Neural cell (in vitro differentiated cells): ENCODE data around the gene KMT2E. TPM values are rescaled to one million over a fixed set of nuclear protein-coding genes. Genes with fewer than 3 reads are reported as not detected.

ENCODE experiments used
- H2AFZ ChIP-seq: fragments of 200-600, 300-800 bp; sonication (generic), shearing (Covaris generic); 2 replicates; pipeline ENCODE4 v1.6.0; 2014; ENCODE audit warnings: low read depth, mild to moderate bottlenecking, antibody characterized with exemption, low read length, moderate library complexity
- H3F3A ChIP-seq: fragments of 200-600 bp; shearing (Covaris generic); 2 replicates; pipeline ENCODE4 v1.6.1; 2016; ENCODE audit warnings: mild to moderate bottlenecking, moderate library complexity, mixed read lengths, antibody characterized with exemption, low read length; ENCODE audit not compliant: insufficient read depth, poor library complexity, severe bottlenecking
- H3K27ac ChIP-seq: fragments of 200-600, 300-800 bp; sonication (generic), shearing (Covaris generic); 2 replicates; pipeline ENCODE4 v1.5.1; 2014; ENCODE audit warnings: mild to moderate bottlenecking, low read length, moderate library complexity
- H3K27me3 ChIP-seq: fragments of 300-800, 200-600 bp; sonication (generic), shearing (Covaris generic); 2 replicates; pipeline ENCODE4 v1.6.0; 2014; ENCODE audit warnings: mild to moderate bottlenecking, low read depth, low read length, moderate library complexity; ENCODE audit not compliant: insufficient read depth
- H3K36me3 ChIP-seq: fragments of 300-800, 200-600 bp; sonication (generic), shearing (Covaris generic); 2 replicates; pipeline ENCODE4 v1.5.1; 2014; ENCODE audit warnings: mild to moderate bottlenecking, antibody characterized with exemption, low read length, moderate library complexity; ENCODE audit not compliant: insufficient read depth
- H3K4me2 ChIP-seq: fragments of 300-800, 200-600 bp; sonication (generic), shearing (Covaris generic); 2 replicates; pipeline ENCODE4 v1.6.0; 2014; ENCODE audit warnings: mild to moderate bottlenecking, low read length
- H3K4me3 ChIP-seq: fragments of 300-800, 200-600 bp; sonication (generic), shearing (Covaris generic); 2 replicates; pipeline ENCODE4 v1.5.1; 2014; ENCODE audit warnings: mild to moderate bottlenecking, low read length, moderate library complexity
- H3K79me2 ChIP-seq: fragments of 200-600 bp; shearing (Covaris generic); replicated peaks from 2 replicates; pipeline ENCODE4 v1.6.0; 2014; ENCODE audit warnings: mild to moderate bottlenecking, low read length, moderate library complexity; ENCODE audit not compliant: insufficient read depth
- H3K9ac ChIP-seq: fragments of 300-800, 200-600 bp; sonication (generic), shearing (Covaris generic); 2 replicates; pipeline ENCODE4 v1.6.1; 2016; ENCODE audit warnings: mild to moderate bottlenecking, low read length, mixed read lengths
- H3K9me2 ChIP-seq: fragments of 200-600 bp; shearing (Covaris generic); 2 replicates; pipeline ENCODE4 v1.6.1; 2016; ENCODE audit warnings: mild to moderate bottlenecking, low read length, mixed read lengths; ENCODE audit not compliant: insufficient read depth
- H3K9me3 ChIP-seq: fragments of 200-600, 300-800 bp; sonication (generic), shearing (Covaris generic); 2 replicates; pipeline ENCODE4 v1.6.1; 2016; ENCODE audit warnings: mild to moderate bottlenecking, mixed run types, low read length, moderate library complexity, mixed read lengths
- H4K20me1 ChIP-seq: fragments of 200-600 bp; shearing (Covaris generic); 2 replicates; pipeline ENCODE4 v1.6.1; 2016; ENCODE audit warnings: mild to moderate bottlenecking, mixed run types; ENCODE audit not compliant: insufficient read depth
- EP300 ChIP-seq: fragments of 450-650 bp; conservative IDR thresholded peaks from 2 replicates; pipeline ENCODE4 v1.6.1; 2014; ENCODE audit warnings: antibody characterized with exemption, mild to moderate bottlenecking, moderate library complexity; ENCODE audit not compliant: poor library complexity, severe bottlenecking
- EZH2 ChIP-seq: fragments of 200-600, 300-800 bp; shearing (Covaris generic), sonication (generic); IDR thresholded peaks from 2 replicates; pipeline ENCODE4 v1.6.1; 2014; ENCODE audit warnings: antibody characterized with exemption, low read length, borderline replicate concordance, mild to moderate bottlenecking; ENCODE audit not compliant: insufficient read depth, poor library complexity, severe bottlenecking
- MXI1 ChIP-seq: fragments of 450-650 bp; conservative IDR thresholded peaks from 2 replicates; pipeline ENCODE4 v1.6.1; 2014; ENCODE audit warnings: antibody characterized with exemption, mild to moderate bottlenecking; ENCODE audit not compliant: poor library complexity, severe bottlenecking
- TAF1 ChIP-seq: IDR thresholded peaks from 2 replicates; pipeline ENCODE4 v1.6.1; 2012; ENCODE audit warnings: low read depth
- polyA plus RNA-seq: library from polyadenylated mRNA; depleted of rRNA; stranded (reverse); fragments of >200 nt; gene quantifications from 2 replicates; pipeline ENCODE4 v1.2.3, GENCODE V29; 2014
- TF ChIP-seq, protein P1 (sequence below): IDR thresholded peaks from 2 replicates; pipeline ENCODE4 v1.6.1; 2012; ENCODE audit warnings: borderline replicate concordance
- TF ChIP-seq, protein P2 (sequence below): fragments of 450-650 bp; IDR thresholded peaks from 2 replicates; pipeline ENCODE4 v1.5.1; 2014; ENCODE audit warnings: antibody characterized with exemption, mild to moderate bottlenecking, moderate library complexity; ENCODE audit not compliant: poor library complexity, severe bottlenecking

Gene KMT2E
- polyA plus RNA-seq, 1 donor from 2014 or later: 78.4 TPM

GRCh38 chr7:105017657-105018365 lies 3.8 kb downstream of the KMT2E start:
- Histone ChIP-seq H3K9ac (peak overlapping the region; percentile 100), H3K36me3 (no peaks in the 10 kb centered on the region), H3K9me2 (no peaks in the 10 kb centered on the region), H3K27ac (peak overlapping the region; percentile 100), H3K9me3 (no peaks in the 10 kb centered on the region), H3K4me2 (peak overlapping the region; percentile 83), H3K79me2 (peaks cover 87% of the 10 kb centered on the region), H3K4me3 (peak overlapping the region; percentile 86), H2AFZ (no peak overlapping the region), H3F3A (no peaks in the 10 kb centered on the region), H4K20me1 (peaks cover 44% of the 10 kb centered on the region), H3K27me3 (no peaks in the 10 kb centered on the region)
- TF ChIP-seq, protein P1, sequence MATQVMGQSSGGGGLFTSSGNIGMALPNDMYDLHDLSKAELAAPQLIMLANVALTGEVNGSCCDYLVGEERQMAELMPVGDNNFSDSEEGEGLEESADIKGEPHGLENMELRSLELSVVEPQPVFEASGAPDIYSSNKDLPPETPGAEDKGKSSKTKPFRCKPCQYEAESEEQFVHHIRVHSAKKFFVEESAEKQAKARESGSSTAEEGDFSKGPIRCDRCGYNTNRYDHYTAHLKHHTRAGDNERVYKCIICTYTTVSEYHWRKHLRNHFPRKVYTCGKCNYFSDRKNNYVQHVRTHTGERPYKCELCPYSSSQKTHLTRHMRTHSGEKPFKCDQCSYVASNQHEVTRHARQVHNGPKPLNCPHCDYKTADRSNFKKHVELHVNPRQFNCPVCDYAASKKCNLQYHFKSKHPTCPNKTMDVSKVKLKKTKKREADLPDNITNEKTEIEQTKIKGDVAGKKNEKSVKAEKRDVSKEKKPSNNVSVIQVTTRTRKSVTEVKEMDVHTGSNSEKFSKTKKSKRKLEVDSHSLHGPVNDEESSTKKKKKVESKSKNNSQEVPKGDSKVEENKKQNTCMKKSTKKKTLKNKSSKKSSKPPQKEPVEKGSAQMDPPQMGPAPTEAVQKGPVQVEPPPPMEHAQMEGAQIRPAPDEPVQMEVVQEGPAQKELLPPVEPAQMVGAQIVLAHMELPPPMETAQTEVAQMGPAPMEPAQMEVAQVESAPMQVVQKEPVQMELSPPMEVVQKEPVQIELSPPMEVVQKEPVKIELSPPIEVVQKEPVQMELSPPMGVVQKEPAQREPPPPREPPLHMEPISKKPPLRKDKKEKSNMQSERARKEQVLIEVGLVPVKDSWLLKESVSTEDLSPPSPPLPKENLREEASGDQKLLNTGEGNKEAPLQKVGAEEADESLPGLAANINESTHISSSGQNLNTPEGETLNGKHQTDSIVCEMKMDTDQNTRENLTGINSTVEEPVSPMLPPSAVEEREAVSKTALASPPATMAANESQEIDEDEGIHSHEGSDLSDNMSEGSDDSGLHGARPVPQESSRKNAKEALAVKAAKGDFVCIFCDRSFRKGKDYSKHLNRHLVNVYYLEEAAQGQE: peak; percentile 16
- no peak for TF ChIP-seq TAF1

GRCh38 chr7:105019269-105019668 lies 5.3 kb downstream of the KMT2E start:
- H4K20me1 ChIP-seq: peaks cover 54% of the 10 kb centered on the region
- H3K9me3 ChIP-seq: no peaks in the 10 kb centered on the region
- peak overlapping the region; percentile 86 for H3K4me3 ChIP-seq
- H2AFZ ChIP-seq: no peak overlapping the region
- no peak overlapping the region for H3K27ac ChIP-seq
- H3K9ac ChIP-seq: no peak overlapping the region
- no peaks in the 10 kb centered on the region for H3K36me3 ChIP-seq
- H3K9me2 ChIP-seq: no peaks in the 10 kb centered on the region
- no peaks in the 10 kb centered on the region for H3F3A ChIP-seq
- peak overlapping the region; percentile 83 for H3K4me2 ChIP-seq
- peaks cover 100% of the 10 kb centered on the region for H3K79me2 ChIP-seq
- no peaks in the 10 kb centered on the region for H3K27me3 ChIP-seq
- no peak for TF ChIP-seq MXI1
- no peak for TF ChIP-seq EP300
- no peak for TF ChIP-seq EZH2
- TF ChIP-seq, protein P2, sequence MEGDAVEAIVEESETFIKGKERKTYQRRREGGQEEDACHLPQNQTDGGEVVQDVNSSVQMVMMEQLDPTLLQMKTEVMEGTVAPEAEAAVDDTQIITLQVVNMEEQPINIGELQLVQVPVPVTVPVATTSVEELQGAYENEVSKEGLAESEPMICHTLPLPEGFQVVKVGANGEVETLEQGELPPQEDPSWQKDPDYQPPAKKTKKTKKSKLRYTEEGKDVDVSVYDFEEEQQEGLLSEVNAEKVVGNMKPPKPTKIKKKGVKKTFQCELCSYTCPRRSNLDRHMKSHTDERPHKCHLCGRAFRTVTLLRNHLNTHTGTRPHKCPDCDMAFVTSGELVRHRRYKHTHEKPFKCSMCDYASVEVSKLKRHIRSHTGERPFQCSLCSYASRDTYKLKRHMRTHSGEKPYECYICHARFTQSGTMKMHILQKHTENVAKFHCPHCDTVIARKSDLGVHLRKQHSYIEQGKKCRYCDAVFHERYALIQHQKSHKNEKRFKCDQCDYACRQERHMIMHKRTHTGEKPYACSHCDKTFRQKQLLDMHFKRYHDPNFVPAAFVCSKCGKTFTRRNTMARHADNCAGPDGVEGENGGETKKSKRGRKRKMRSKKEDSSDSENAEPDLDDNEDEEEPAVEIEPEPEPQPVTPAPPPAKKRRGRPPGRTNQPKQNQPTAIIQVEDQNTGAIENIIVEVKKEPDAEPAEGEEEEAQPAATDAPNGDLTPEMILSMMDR: no peak

GRCh38 chr7:105020926-105021325 lies 6.9 kb downstream of the KMT2E start:
- no peaks in the 10 kb centered on the region for H3K36me3 ChIP-seq
- H3K27me3 ChIP-seq: no peaks in the 10 kb centered on the region
- H3K9ac ChIP-seq: no peak overlapping the region
- peaks cover 100% of the 10 kb centered on the region for H3K79me2 ChIP-seq
- no peaks in the 10 kb centered on the region for H3K9me2 ChIP-seq
- no peak overlapping the region for H3K4me2 ChIP-seq
- TF ChIP-seq, protein P1: no peak
- no peak overlapping the region for H3K27ac ChIP-seq
- H4K20me1 ChIP-seq: peaks cover 69% of the 10 kb centered on the region
- no peaks in the 10 kb centered on the region for H3K9me3 ChIP-seq
- H3K4me3 ChIP-seq: peak overlapping the region; percentile 28
- H2AFZ ChIP-seq: no peak overlapping the region
- H3F3A ChIP-seq: no peaks in the 10 kb centered on the region
